SK-N-SH treated with all-trans-retinoic acid at 6 μM for 48 hours (cell line): ENCODE data around the gene CAPN1.
"Not testable (repeated sequence)": the region's sequence is repeated elsewhere in the genome, so short reads cannot be mapped to it uniquely, and the experiment has no call there.

Source experiments
- ATAC-seq: fragments of 200-7000 bp; cut with Tn5 transposase; 3 replicates; pipeline ENCODE4 v1.9.1; 2020; ENCODE audit warnings: mild to moderate bottlenecking, moderate library complexity
- ARNTL ChIP-seq: fragments of 450-650 bp; formaldehyde crosslinking; IDR thresholded peaks from 2 replicates; pipeline ENCODE4 v1.5.0; 2020; ENCODE audit warnings: low read depth, mild to moderate bottlenecking, moderate library complexity, borderline replicate concordance
- BACH2 ChIP-seq: fragments of 250-450 bp; sonication (Bioruptor Pico); IDR thresholded peaks from 2 replicates; pipeline ENCODE4 v1.9.0; 2021; ENCODE audit warnings: mild to moderate bottlenecking, borderline replicate concordance
- CSDC2 ChIP-seq: fragments of 250-450 bp; sonication (Bioruptor Pico); IDR thresholded peaks from 2 replicates; pipeline ENCODE4 v1.5.0; 2020; ENCODE audit warnings: mild to moderate bottlenecking, moderate library complexity
- ESRRG ChIP-seq: fragments of 250-450 bp; sonication (Bioruptor Pico); IDR thresholded peaks from 2 replicates; pipeline ENCODE4 v1.6.1; 2021; ENCODE audit warnings: mild to moderate bottlenecking
- GLIS3 ChIP-seq: fragments of 250-450 bp; sonication (Bioruptor Pico); IDR thresholded peaks from 2 replicates; pipeline ENCODE4 v1.5.0; 2020; ENCODE audit warnings: mild to moderate bottlenecking, moderate library complexity
- OSR1 ChIP-seq: fragments of 250-450 bp; sonication (Bioruptor Pico); IDR thresholded peaks from 2 replicates; pipeline ENCODE4 v1.8.0; 2022; ENCODE audit warnings: moderate library complexity, mild to moderate bottlenecking, inconsistent platforms
- RARB ChIP-seq: fragments of 250-450 bp; sonication (Bioruptor Pico); IDR thresholded peaks from 2 replicates; pipeline ENCODE4 v1.8.0; 2021; ENCODE audit warnings: mild to moderate bottlenecking, moderate library complexity
- SNAI2 ChIP-seq: fragments of 250-450 bp; sonication (Bioruptor Pico); IDR thresholded peaks from 2 replicates; pipeline ENCODE4 v1.5.0; 2020; ENCODE audit warnings: mild to moderate bottlenecking, moderate library complexity
- TCF4 ChIP-seq: fragments of 250-450 bp; sonication (Bioruptor Pico); IDR thresholded peaks from 2 replicates; pipeline ENCODE4 v1.8.0; 2021; ENCODE audit warnings: mild to moderate bottlenecking, moderate library complexity, borderline replicate concordance
- TOX ChIP-seq: fragments of 250-450 bp; sonication (Bioruptor Pico); IDR thresholded peaks from 2 replicates; pipeline ENCODE4 v1.8.0; 2021; ENCODE audit warnings: mild to moderate bottlenecking, moderate library complexity, borderline replicate concordance
- ZFP30 ChIP-seq: fragments of 450-650 bp; formaldehyde crosslinking; IDR thresholded peaks from 2 replicates; pipeline ENCODE4 v1.5.0; 2022; ENCODE audit warnings: mild to moderate bottlenecking, moderate library complexity
- ZNF565 ChIP-seq: fragments of 450-650 bp; formaldehyde crosslinking; conservative IDR thresholded peaks from 2 replicates; pipeline ENCODE4 v1.5.0; 2020; ENCODE audit warnings: low read depth, mild to moderate bottlenecking, moderate library complexity
- ZNF70 ChIP-seq: fragments of 450-650 bp; formaldehyde crosslinking; IDR thresholded peaks from 2 replicates; pipeline ENCODE4 v1.5.0; 2020; ENCODE audit warnings: mild to moderate bottlenecking, moderate library complexity
- ZNF8 ChIP-seq: fragments of 450-650 bp; formaldehyde crosslinking; IDR thresholded peaks from 2 replicates; pipeline ENCODE4 v1.5.0; 2020; ENCODE audit warnings: mild to moderate bottlenecking, moderate library complexity
- TF ChIP-seq, protein P1 (sequence below): fragments of 250-450 bp; sonication (Bioruptor Pico); IDR thresholded peaks from 2 replicates; pipeline ENCODE4 v1.5.1; 2021; ENCODE audit warnings: mild to moderate bottlenecking, moderate library complexity
- TF ChIP-seq, protein P2 (sequence below): fragments of 250-450 bp; sonication (Bioruptor Pico); IDR thresholded peaks from 2 replicates; pipeline ENCODE4 v1.8.0; 2020; ENCODE audit warnings: mild to moderate bottlenecking, moderate library complexity, borderline replicate concordance
- TF ChIP-seq, protein P3 (sequence below): fragments of 250-450 bp; sonication (Bioruptor Pico); IDR thresholded peaks from 2 replicates; pipeline ENCODE4 v1.5.1; 2020; ENCODE audit warnings: low read depth, mild to moderate bottlenecking, moderate library complexity
- TF ChIP-seq, protein P4 (sequence below): fragments of 250-450 bp; sonication (Bioruptor Pico); IDR thresholded peaks from 2 replicates; pipeline ENCODE4 v1.5.0; 2020; ENCODE audit warnings: mild to moderate bottlenecking, moderate library complexity

Gene CAPN1

DNA sequence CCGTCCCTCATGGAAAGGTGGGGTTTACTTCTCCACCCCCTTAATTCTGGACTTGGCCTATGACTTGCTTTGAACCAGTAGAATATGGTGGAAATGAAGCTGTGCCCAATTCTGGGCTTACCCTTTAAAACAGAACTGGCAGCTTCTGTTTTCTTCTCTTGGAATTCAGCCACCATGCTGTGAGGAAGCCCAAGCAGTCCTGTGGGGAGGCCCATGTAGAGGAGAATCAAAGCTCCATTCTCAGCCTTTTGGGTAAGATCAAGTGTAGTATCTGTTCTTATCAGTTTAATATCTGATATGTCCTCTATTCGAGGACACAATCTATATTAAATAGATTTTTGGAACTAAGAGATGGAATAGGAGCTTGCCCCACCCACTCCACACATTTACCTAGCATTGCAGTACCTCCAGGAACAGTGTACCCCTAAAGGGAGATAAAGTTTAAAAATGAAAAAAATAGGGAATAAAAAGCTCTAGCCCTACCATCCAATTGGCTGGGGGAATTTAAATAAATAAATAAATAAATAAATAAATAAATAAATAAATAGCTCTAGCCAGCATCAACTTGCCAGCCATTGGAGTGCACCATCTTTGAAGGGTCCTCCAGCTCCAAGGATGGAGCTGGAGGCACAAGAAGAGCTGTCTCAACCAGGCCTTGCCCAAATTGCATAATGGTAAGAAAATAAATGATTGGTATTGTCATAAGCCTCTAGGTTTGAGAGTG is 34.2 kb upstream of the CAPN1 start:
- no peak for TF ChIP-seq OSR1 (CRISPR knock-in tag)
- TF ChIP-seq ZNF70 (CRISPR knock-in tag), result no peak
- TF ChIP-seq, protein P1, sequence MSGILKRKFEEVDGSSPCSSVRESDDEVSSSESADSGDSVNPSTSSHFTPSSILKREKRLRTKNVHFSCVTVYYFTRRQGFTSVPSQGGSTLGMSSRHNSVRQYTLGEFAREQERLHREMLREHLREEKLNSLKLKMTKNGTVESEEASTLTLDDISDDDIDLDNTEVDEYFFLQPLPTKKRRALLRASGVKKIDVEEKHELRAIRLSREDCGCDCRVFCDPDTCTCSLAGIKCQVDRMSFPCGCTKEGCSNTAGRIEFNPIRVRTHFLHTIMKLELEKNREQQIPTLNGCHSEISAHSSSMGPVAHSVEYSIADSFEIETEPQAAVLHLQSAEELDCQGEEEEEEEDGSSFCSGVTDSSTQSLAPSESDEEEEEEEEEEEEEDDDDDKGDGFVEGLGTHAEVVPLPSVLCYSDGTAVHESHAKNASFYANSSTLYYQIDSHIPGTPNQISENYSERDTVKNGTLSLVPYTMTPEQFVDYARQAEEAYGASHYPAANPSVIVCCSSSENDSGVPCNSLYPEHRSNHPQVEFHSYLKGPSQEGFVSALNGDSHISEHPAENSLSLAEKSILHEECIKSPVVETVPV (CRISPR knock-in tag), result no peak
- TF ChIP-seq ZNF565 (CRISPR knock-in tag), result 0 out of 2 replicates have a peak, but pooled peaks have one; percentile 52
- ATAC-seq, result no peak

DNA sequence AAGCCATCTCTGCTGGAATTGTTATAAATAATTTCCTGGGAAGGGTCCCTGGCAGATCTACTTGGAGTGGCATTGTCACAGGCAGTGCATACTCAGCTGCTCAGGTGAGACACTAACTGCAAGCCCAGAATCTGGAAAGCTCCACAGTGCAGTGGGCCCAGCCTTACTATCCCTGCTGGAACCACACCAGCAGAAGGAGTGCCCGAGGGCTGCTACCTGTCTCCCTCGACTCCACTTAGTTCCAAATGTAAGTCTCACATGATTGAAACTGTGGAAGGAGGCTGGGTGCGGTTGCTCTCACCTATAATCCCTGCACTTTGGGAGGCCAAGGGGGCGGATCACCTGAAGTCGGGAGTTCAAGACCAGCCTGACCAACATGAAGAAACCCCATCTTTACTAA is 33.1 kb upstream of the CAPN1 start:
- TF ChIP-seq SNAI2 (CRISPR knock-in tag) (no peak), TCF4 (CRISPR knock-in tag) (no peak), CSDC2 (CRISPR knock-in tag) (no peak), TOX (CRISPR knock-in tag) (no peak), ZFP30 (CRISPR knock-in tag) (no peak), ZNF8 (CRISPR knock-in tag) (no peak), GLIS3 (CRISPR knock-in tag) (no peak), RARB (no peak)
- TF ChIP-seq, protein P2, sequence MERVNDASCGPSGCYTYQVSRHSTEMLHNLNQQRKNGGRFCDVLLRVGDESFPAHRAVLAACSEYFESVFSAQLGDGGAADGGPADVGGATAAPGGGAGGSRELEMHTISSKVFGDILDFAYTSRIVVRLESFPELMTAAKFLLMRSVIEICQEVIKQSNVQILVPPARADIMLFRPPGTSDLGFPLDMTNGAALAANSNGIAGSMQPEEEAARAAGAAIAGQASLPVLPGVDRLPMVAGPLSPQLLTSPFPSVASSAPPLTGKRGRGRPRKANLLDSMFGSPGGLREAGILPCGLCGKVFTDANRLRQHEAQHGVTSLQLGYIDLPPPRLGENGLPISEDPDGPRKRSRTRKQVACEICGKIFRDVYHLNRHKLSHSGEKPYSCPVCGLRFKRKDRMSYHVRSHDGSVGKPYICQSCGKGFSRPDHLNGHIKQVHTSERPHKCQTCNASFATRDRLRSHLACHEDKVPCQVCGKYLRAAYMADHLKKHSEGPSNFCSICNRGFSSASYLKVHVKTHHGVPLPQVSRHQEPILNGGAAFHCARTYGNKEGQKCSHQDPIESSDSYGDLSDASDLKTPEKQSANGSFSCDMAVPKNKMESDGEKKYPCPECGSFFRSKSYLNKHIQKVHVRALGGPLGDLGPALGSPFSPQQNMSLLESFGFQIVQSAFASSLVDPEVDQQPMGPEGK (CRISPR knock-in tag), result no peak

DNA sequence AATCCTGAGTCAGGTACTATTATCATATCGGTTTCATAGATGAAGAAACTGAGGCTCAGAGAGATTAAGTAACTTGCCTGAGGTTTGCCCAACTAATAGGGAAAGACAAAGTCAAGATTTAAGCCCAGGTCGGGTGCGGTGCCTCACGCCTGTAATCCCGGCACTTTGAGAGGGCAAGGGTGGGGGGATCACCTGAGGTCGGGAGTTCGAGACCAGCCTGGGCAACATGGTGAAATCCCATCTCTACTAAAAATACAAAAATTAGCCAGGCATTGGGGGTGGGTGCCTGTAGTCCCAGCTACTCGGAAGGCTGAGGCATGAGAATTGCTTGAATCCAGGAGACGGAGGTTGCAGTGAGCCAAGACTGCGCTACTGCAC is 31.6 kb upstream of the CAPN1 start:
- ATAC-seq, result not testable (repeated sequence)

More for the DNA sequence above, 33.1 kb upstream of the CAPN1 start:
- no peak for ATAC-seq

DNA sequence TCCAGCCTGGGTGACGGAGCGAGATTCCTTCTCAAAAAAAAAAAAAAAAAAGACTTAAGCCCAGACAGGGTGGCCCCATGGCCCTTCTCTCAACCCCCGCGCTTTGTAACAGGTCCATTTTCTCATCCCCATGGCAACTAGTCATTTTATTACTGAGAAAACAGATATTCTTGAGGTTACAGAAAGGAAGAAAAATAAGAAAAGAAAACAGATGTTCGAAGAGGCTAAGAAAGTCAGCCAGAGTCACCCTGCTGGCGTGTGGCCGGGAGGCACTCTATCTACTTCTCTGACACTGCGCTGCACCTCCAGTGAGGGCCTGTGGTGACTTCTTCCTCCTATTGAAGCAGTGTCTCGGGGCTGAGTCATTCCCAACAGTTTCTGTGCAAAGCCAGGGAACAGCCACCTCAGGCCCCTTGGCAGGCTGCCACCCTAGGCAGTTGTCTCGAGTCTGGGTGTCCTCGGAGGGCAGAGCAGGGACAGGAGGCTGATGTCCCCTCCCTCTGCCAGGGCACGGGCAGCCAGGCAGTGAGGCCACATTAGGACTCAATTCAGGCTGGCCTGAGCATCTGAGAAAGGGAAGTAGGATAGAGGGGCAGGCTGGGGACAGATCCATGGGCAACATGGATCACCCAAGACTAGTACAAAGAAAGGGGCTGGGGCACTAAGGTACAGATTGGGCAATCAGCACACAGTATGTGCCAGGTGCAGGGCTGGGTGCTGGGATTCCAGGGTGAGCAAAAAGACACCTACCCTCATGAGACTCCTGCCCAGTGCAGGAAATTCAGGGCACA is 31.0 kb upstream of the CAPN1 start:
- ATAC-seq, result peak; percentile 94
- TF ChIP-seq OSR1 (CRISPR knock-in tag) (no peak), ZNF8 (CRISPR knock-in tag) (no peak), BACH2 (CRISPR knock-in tag) (no peak), ESRRG (CRISPR knock-in tag) (no peak), CSDC2 (CRISPR knock-in tag) (no peak), ARNTL (CRISPR knock-in tag) (no peak), GLIS3 (CRISPR knock-in tag) (no peak), TOX (CRISPR knock-in tag) (no peak)
- TF ChIP-seq, protein P2 (CRISPR knock-in tag), result no peak
- TF ChIP-seq, protein P1 (CRISPR knock-in tag), result no peak
- TF ChIP-seq, protein P3, sequence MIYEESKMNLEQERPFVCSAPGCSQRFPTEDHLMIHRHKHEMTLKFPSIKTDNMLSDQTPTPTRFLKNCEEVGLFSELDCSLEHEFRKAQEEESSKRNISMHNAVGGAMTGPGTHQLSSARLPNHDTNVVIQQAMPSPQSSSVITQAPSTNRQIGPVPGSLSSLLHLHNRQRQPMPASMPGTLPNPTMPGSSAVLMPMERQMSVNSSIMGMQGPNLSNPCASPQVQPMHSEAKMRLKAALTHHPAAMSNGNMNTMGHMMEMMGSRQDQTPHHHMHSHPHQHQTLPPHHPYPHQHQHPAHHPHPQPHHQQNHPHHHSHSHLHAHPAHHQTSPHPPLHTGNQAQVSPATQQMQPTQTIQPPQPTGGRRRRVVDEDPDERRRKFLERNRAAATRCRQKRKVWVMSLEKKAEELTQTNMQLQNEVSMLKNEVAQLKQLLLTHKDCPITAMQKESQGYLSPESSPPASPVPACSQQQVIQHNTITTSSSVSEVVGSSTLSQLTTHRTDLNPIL, result no peak
- TF ChIP-seq, protein P4, sequence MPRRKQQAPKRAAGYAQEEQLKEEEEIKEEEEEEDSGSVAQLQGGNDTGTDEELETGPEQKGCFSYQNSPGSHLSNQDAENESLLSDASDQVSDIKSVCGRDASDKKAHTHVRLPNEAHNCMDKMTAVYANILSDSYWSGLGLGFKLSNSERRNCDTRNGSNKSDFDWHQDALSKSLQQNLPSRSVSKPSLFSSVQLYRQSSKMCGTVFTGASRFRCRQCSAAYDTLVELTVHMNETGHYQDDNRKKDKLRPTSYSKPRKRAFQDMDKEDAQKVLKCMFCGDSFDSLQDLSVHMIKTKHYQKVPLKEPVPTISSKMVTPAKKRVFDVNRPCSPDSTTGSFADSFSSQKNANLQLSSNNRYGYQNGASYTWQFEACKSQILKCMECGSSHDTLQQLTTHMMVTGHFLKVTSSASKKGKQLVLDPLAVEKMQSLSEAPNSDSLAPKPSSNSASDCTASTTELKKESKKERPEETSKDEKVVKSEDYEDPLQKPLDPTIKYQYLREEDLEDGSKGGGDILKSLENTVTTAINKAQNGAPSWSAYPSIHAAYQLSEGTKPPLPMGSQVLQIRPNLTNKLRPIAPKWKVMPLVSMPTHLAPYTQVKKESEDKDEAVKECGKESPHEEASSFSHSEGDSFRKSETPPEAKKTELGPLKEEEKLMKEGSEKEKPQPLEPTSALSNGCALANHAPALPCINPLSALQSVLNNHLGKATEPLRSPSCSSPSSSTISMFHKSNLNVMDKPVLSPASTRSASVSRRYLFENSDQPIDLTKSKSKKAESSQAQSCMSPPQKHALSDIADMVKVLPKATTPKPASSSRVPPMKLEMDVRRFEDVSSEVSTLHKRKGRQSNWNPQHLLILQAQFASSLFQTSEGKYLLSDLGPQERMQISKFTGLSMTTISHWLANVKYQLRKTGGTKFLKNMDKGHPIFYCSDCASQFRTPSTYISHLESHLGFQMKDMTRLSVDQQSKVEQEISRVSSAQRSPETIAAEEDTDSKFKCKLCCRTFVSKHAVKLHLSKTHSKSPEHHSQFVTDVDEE (CRISPR knock-in tag), result no peak
